Brain microvascular endothelial cell (primary cell): Measurements from ENCODE around the gene CDHR2.

ENCODE experiments used
- DNase-seq: peaks from one replicate; pipeline ENCODE4 v3.0.0-alpha.2; 2020
- H3K27ac ChIP-seq: fragments of 250-450 bp; sonication (Bioruptor Pico); 2 replicates; pipeline ENCODE4 v1.5.1; 2020; ENCODE audit warnings: mild to moderate bottlenecking, moderate library complexity
- H3K27me3 ChIP-seq: fragments of 250-450 bp; sonication (Bioruptor Pico); replicated peaks from 2 replicates; pipeline ENCODE4 v1.5.1; 2020; ENCODE audit warnings: mild to moderate bottlenecking
- H3K36me3 ChIP-seq: fragments of 250-450 bp; sonication (Bioruptor Pico); replicated peaks from 2 replicates; pipeline ENCODE4 v1.5.1; 2020; ENCODE audit warnings: mild to moderate bottlenecking
- H3K4me3 ChIP-seq: 2 replicates; pipeline ENCODE4 v1.5.1; 2011; ENCODE audit warnings: low read depth, mild to moderate bottlenecking, control low read depth, low read length, moderate library complexity
- in situ Hi-C: cut with HindIII; loops from 2 replicates; pipeline ENCODE4 v1.10.0; 2017; ENCODE audit warnings: low sequenced_read_pairs, low pct_ligation_motif_present
- TF ChIP-seq, protein P1 (sequence below): IDR thresholded peaks from 2 replicates; pipeline ENCODE4 v1.5.1; 2011; ENCODE audit warnings: low read depth, mild to moderate bottlenecking, moderate library complexity, low read length, control low read depth, inconsistent platforms; ENCODE audit errors: missing control alignments

Gene CDHR2

DNA sequence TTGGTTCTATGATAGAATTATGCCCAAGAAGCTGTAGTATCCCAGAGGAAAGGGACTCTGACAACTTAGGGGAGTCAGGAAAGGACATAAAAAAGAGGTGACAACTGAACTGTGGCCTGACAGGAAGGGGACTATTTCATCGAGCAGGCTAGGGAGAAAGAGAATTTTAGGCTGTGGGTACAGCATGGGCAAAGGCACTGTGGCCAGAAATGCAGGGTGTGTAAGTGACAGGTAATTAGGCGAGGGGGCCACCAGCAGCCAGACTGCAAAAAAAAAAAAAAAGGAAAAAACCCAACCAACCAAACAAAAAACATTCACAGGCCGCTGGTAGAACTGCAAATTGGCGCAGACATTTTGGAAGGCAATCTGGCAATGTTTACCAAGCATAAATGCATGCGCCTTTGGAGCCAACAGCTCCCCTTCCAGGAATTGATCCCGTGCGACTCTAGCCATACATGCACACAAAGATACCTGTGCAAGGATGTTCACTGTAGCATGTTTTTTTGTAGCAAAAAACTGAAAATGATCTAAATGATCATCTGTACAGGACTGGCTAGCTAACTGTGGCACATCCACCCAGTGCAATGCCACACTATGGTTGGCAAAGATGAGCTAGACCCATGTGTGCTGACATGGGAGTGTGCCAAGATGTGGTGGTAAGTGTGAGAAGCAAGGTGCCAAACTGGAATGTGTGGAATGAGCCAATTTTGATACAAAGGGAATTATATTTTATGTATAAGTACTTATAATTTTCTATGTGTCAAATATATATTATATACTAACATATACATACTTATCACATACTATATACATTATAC, 82.5 kb downstream of the CDHR2 start:
- Histone ChIP-seq H3K36me3 (no peaks in the 10 kb centered on the region), H3K27ac (no peak overlapping the region), H3K4me3 (no peak overlapping the region), H3K27me3 (peaks cover 34% of the 10 kb centered on the region)
- DNase-seq, result no peak
- in situ Hi-C loops, result no loop called here
- TF ChIP-seq, protein P1, sequence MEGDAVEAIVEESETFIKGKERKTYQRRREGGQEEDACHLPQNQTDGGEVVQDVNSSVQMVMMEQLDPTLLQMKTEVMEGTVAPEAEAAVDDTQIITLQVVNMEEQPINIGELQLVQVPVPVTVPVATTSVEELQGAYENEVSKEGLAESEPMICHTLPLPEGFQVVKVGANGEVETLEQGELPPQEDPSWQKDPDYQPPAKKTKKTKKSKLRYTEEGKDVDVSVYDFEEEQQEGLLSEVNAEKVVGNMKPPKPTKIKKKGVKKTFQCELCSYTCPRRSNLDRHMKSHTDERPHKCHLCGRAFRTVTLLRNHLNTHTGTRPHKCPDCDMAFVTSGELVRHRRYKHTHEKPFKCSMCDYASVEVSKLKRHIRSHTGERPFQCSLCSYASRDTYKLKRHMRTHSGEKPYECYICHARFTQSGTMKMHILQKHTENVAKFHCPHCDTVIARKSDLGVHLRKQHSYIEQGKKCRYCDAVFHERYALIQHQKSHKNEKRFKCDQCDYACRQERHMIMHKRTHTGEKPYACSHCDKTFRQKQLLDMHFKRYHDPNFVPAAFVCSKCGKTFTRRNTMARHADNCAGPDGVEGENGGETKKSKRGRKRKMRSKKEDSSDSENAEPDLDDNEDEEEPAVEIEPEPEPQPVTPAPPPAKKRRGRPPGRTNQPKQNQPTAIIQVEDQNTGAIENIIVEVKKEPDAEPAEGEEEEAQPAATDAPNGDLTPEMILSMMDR, result no peak

DNA sequence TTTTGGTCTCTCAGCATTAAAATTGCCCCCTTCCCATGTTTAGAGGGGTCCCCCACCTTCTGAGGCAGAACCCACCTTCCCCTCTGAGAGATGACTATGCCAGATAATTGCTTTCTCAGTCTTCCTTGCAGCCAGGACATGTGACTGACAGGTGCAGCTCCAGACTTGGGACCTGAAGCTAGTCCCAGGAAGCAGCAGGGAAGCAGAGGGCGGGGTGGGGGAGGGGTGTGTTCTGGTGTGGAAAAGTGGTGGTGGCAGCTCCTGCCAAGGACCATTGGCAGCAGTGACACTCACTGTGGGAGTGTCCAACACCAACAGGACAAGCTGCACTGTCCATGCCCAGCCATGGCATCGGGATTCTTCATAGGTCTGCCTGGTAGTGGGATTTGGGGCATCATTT, 83.6 kb downstream of the CDHR2 start:
- Histone ChIP-seq H3K36me3 (no peaks in the 10 kb centered on the region), H3K27me3 (peaks cover 34% of the 10 kb centered on the region), H3K27ac (no peak overlapping the region), H3K4me3 (no peak overlapping the region)
- DNase-seq, result no peak
- TF ChIP-seq, protein P1, result no peak
- in situ Hi-C loops, result no loop called here

DNA sequence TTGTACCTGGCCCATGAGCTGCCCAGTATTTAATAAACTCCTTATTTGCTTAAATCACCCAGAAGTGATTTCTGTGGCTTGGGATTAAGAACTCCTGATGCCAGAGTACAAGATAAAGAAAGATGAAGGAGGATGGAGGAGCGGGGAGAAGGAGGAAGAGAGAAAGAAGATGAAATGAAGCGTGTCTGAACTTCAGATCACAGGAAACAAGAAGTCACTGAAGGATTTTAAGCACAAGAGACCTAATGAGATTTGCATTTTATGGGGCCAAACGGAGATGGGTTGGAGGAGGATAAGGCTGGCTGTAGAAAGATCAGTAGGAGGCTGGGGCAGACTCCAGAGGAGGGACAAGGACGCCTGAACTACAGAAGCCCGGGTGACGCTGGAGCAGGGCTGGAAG, 84.5 kb downstream of the CDHR2 start:
- in situ Hi-C loops, result no loop called here
- Histone ChIP-seq H3K27me3 (peaks cover 34% of the 10 kb centered on the region), H3K36me3 (no peaks in the 10 kb centered on the region), H3K4me3 (no peak overlapping the region), H3K27ac (no peak overlapping the region)
- TF ChIP-seq, protein P1, result no peak
- DNase-seq, result no peak

DNA sequence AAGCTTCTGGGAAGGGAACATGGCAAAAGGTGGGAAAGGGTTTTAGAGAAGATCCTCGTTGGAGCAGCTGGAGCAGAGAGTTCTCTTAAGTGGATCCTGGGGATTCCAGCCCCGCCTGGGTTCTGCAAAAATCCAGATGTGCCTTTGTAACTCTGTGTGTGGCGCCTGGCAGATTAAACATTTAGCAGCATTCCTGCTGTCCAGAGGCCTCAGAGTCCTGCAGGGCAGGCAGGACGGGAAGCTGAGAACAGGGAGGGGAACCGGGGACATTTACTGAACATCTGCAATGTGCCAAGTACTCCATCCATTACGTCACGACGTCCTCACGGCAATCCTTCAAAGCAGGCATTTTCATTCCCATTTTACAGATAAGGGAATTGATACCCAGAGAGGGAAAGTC, 87.3 kb downstream of the CDHR2 start:
- H3K36me3 ChIP-seq, result no peaks in the 10 kb centered on the region
- no peak for DNase-seq
- H3K4me3 ChIP-seq, result no peak overlapping the region
- H3K27me3 ChIP-seq, result peaks cover 17% of the 10 kb centered on the region
- TF ChIP-seq, protein P1, result no peak
- in situ Hi-C loops, result no loop called here
- no peak overlapping the region for H3K27ac ChIP-seq

DNA sequence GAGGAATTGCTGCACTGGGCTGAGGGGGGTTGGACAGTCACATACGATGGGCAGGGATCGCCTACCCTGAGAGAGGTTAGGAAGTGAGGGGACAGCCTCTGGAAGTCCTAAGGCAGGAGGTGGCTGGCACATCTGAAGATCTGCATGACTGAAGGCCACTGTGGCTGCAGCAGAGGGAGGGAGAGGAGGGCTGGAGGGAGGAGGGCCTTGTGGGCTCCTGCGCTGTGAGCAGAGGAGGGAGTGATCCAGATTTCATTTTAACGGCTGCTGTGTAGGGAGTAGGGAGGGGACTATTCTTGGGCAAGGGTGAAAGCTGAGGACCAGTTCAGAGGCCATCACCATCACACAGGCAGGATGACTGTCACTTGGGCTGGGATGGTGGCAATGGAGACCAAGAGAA, 88.4 kb downstream of the CDHR2 start:
- no peaks in the 10 kb centered on the region for H3K36me3 ChIP-seq
- TF ChIP-seq, protein P1, result no peak
- in situ Hi-C loops, result no loop called here
- no peak overlapping the region for H3K27ac ChIP-seq
- no peak for DNase-seq
- peaks cover 14% of the 10 kb centered on the region for H3K27me3 ChIP-seq
- H3K4me3 ChIP-seq, result no peak overlapping the region

DNA sequence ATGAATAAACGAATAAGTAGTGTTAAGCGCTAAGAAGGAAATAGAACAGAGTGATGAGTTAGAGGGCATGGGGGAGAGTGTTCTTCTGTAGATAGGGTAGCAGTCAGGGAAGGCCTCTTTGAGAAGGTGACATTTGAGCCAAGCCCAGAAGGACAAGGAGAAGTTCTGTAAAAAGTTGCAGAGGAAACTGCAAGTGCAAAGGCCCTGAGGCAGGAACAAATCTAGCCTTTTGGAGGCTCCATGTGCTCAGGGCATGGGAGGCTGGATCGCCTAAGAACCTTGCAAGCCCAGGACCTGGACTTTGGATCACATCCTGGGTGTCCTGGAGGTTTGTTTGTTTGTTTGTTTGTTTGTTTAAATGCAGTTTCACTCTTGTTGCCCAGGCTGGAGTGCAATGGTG, 89.3 kb downstream of the CDHR2 start:
- in situ Hi-C loops, result no loop called here
- H3K4me3 ChIP-seq, result no peak overlapping the region
- H3K27me3 ChIP-seq, result peaks cover 11% of the 10 kb centered on the region
- H3K36me3 ChIP-seq, result no peaks in the 10 kb centered on the region
- TF ChIP-seq, protein P1, result no peak
- no peak for DNase-seq
- no peak overlapping the region for H3K27ac ChIP-seq
